OCI-LY1 (cell line): ENCODE measurements around the gene MYH7B.

ENCODE experiments used
- H2AFZ ChIP-seq: fragments of 200-600 bp; sonication (generic), shearing (Covaris generic); 2 replicates; pipeline ENCODE4 v1.6.0; 2014; ENCODE audit warnings: antibody characterized with exemption, mild to moderate bottlenecking, low read length
- H3F3A ChIP-seq: fragments of 200-600 bp; sonication (generic), shearing (Covaris generic); 2 replicates; pipeline ENCODE4 v1.6.0; 2014; ENCODE audit warnings: mild to moderate bottlenecking, antibody characterized with exemption, low read length, moderate library complexity; ENCODE audit not compliant: insufficient read depth
- H3K27ac ChIP-seq: fragments of 200-600 bp; sonication (generic); 2 replicates; pipeline ENCODE4 v1.5.1; 2014; ENCODE audit warnings: low read length, mixed run types, mild to moderate bottlenecking, low read depth; ENCODE audit not compliant: poor library complexity, severe bottlenecking
- H3K27me3 ChIP-seq: fragments of 200-600 bp; sonication (generic); 2 replicates; pipeline ENCODE4 v1.6.0; 2014; ENCODE audit warnings: antibody characterized with exemption, mild to moderate bottlenecking, low read length, moderate library complexity; ENCODE audit not compliant: insufficient read depth
- H3K36me3 ChIP-seq: fragments of 200-600 bp; sonication (generic); 2 replicates; pipeline ENCODE4 v1.6.1; 2014; ENCODE audit warnings: mild to moderate bottlenecking, antibody characterized with exemption, low read length, moderate library complexity, mixed read lengths; ENCODE audit not compliant: insufficient read depth
- H3K4me1 ChIP-seq: fragments of 200-600 bp; sonication (generic); 2 replicates; pipeline ENCODE4 v1.5.1; 2014; ENCODE audit warnings: mild to moderate bottlenecking, low read length, moderate library complexity; ENCODE audit not compliant: insufficient read depth, severe bottlenecking
- H3K4me2 ChIP-seq: fragments of 200-600 bp; sonication (generic), shearing (Covaris generic); 2 replicates; pipeline ENCODE4 v1.6.1; 2014; ENCODE audit warnings: low read length
- H3K4me3 ChIP-seq: fragments of 200-600 bp; sonication (generic); 2 replicates; pipeline ENCODE4 v1.5.1; 2014; ENCODE audit warnings: low read length, low read depth, mild to moderate bottlenecking, mixed read lengths; ENCODE audit not compliant: poor library complexity, severe bottlenecking
- H3K79me2 ChIP-seq: fragments of 200-600 bp; shearing (Covaris generic); 2 replicates; pipeline ENCODE4 v1.6.1; 2016; ENCODE audit warnings: mixed run types, low read length, mixed read lengths; ENCODE audit not compliant: insufficient read depth
- H3K9ac ChIP-seq: fragments of 200-600 bp; sonication (generic), shearing (Covaris generic); 2 replicates; pipeline ENCODE4 v1.6.1; 2014; ENCODE audit warnings: mild to moderate bottlenecking, low read length, mixed read lengths
- H3K9me2 ChIP-seq: fragments of 200-600 bp; sonication (generic), shearing (Covaris generic); 2 replicates; pipeline ENCODE4 v1.6.1; 2014; ENCODE audit warnings: low read depth, mild to moderate bottlenecking, low read length, mixed read lengths
- H3K9me3 ChIP-seq: fragments of 200-600 bp; shearing (Covaris generic); 2 replicates; pipeline ENCODE4 v1.6.1; 2014; ENCODE audit warnings: low read length, mixed read lengths
- H4K20me1 ChIP-seq: fragments of 200-600 bp; sonication (generic), shearing (Covaris generic); 2 replicates; pipeline ENCODE4 v1.6.0; 2016; ENCODE audit warnings: mild to moderate bottlenecking, low read length; ENCODE audit not compliant: insufficient read depth
- CTCF ChIP-seq: fragments of 200-600 bp; sonication (generic), shearing (Covaris generic); IDR thresholded peaks from 2 replicates; pipeline ENCODE4 v1.5.1; 2017; ENCODE audit warnings: mild to moderate bottlenecking, antibody characterized with exemption, low read length, moderate library complexity, mixed read lengths
- EZH2 ChIP-seq: fragments of 200-600 bp; sonication (generic), shearing (Covaris generic); IDR thresholded peaks from 2 replicates; pipeline ENCODE4 v1.8.0; 2017; ENCODE audit warnings: borderline replicate concordance, mixed run types, mild to moderate bottlenecking, antibody characterized with exemption, low read length, moderate library complexity, mixed read lengths

MYH7B gene

GRCh38 chr20:34979366-34980153, 23.9 kb downstream of the MYH7B start:
- no peak overlapping the region for H3K9ac ChIP-seq
- H2AFZ ChIP-seq: no peak overlapping the region
- no peaks in the 10 kb centered on the region for H4K20me1 ChIP-seq
- no peak overlapping the region for H3K4me3 ChIP-seq
- no peaks in the 10 kb centered on the region for H3K4me1 ChIP-seq
- H3K4me2 ChIP-seq: no peak overlapping the region
- H3K27ac ChIP-seq: no peak overlapping the region
- TF ChIP-seq EZH2: no peak
- H3F3A ChIP-seq: no peaks in the 10 kb centered on the region
- H3K27me3 ChIP-seq: 0 out of 2 replicates have a peak, but pooled peaks cover 5% of the 10 kb centered on the region
- H3K9me3 ChIP-seq: no peaks in the 10 kb centered on the region
- H3K79me2 ChIP-seq: no peaks in the 10 kb centered on the region
- no peaks in the 10 kb centered on the region for H3K9me2 ChIP-seq
- no peaks in the 10 kb centered on the region for H3K36me3 ChIP-seq

GRCh38 chr20:34980543-34981233, 25.0 kb downstream of the MYH7B start:
- Histone ChIP-seq H2AFZ (no peak overlapping the region), H3K9me2 (no peaks in the 10 kb centered on the region), H3K4me3 (no peak overlapping the region), H3K9ac (no peak overlapping the region), H3K9me3 (no peaks in the 10 kb centered on the region), H4K20me1 (no peaks in the 10 kb centered on the region), H3K27me3 (0 out of 2 replicates have a peak, but pooled peaks cover 5% of the 10 kb centered on the region), H3K4me2 (no peak overlapping the region), H3K4me1 (no peaks in the 10 kb centered on the region), H3K79me2 (no peaks in the 10 kb centered on the region), H3K36me3 (no peaks in the 10 kb centered on the region), H3F3A (no peaks in the 10 kb centered on the region), H3K27ac (no peak overlapping the region)
- TF ChIP-seq EZH2 (no peak), CTCF (no peak)

- Histone ChIP-seq H3K9ac (no peak overlapping the region), H3K27ac (no peak overlapping the region), H3F3A (no peaks in the 10 kb centered on the region), H3K4me2 (no peak overlapping the region), H3K9me2 (no peaks in the 10 kb centered on the region), H4K20me1 (no peaks in the 10 kb centered on the region), H2AFZ (no peak overlapping the region), H3K36me3 (no peaks in the 10 kb centered on the region), H3K27me3 (0 out of 2 replicates have a peak, but pooled peaks cover 5% of the 10 kb centered on the region), H3K4me3 (no peak overlapping the region), H3K79me2 (no peaks in the 10 kb centered on the region), H3K4me1 (no peaks in the 10 kb centered on the region), H3K9me3 (no peaks in the 10 kb centered on the region)
- TF ChIP-seq CTCF: no peak
Measured at GRCh38 chr20:34982270-34983088, 26.8 kb downstream of the MYH7B start.
